GM19043 (cell line): ENCODE results near the gene LRRC8E.
A peak's percentile ranks its signal among the peaks of the same experiment; 100 is the strongest.
"Not testable (repeated sequence)": the region's sequence is repeated elsewhere in the genome, so short reads cannot be mapped to it uniquely, and the experiment has no call there.

Source experiments
- ATAC-seq: cut with Tn5 transposase; IDR thresholded peaks from one replicate; pipeline ENCODE4 v1.9.1; 2021; ENCODE audit warnings: low read depth; ENCODE audit not compliant: unreplicated experiment

The LRRC8E gene

DNA sequence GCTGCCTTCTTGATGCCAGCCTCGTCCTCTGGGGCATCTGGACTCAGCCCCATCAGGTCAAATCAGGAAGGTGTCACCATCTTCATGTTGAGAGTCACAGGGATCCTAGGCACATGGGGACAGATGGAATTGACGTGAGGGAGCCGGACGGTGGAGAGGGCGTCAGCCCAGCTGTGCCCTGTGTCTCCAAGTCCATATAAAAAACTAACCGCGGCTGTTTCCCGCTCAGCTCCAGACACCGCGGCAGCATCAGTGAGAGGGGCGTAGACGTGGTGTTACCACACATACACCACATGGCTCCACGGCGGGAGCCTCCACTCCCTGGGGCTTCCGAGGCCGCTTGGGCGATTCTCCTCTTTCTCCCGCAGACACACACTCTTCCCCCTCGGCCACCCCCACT lies 8.5 kb upstream of the LRRC8E start:
- ATAC-seq = no peak

DNA sequence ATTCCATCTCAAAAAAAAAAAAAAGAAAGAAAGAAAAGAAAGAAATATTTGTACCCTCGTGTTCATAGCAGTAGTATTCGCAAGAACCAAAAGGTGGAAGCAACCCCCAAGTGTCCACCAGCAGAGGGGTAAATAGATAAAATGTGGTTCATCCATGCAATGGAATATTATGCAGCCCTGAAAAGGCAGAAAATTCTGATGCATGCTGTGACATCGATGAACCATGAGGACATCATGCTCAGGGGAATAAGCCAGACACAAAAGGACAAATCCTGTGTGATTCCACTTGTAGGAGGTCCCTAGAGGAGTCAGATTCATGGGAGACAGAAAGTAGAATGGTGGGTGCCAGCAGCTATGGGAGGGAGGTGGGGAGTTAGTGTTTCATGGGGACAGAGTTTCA lies 6.4 kb upstream of the LRRC8E start:
- no peak for ATAC-seq

DNA sequence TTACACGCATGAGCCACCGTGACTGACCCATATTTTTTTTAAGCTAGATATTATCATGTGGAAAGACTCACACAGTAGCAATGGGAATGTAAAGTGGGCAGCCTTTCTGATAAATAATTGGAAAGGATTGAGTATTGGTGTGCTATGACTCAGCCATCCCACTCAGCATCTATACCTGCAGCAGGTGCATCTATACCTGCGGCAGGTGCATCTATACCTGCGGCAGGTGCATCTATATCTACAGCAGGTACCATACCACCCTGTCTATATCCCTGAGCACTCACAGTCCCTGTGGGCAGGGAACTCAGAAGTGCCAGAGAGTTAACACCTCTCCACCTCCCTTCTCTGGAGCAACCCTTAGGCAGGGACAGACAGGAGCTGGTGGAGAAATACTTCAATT lies 5.2 kb upstream of the LRRC8E start:
- no peak for ATAC-seq

DNA sequence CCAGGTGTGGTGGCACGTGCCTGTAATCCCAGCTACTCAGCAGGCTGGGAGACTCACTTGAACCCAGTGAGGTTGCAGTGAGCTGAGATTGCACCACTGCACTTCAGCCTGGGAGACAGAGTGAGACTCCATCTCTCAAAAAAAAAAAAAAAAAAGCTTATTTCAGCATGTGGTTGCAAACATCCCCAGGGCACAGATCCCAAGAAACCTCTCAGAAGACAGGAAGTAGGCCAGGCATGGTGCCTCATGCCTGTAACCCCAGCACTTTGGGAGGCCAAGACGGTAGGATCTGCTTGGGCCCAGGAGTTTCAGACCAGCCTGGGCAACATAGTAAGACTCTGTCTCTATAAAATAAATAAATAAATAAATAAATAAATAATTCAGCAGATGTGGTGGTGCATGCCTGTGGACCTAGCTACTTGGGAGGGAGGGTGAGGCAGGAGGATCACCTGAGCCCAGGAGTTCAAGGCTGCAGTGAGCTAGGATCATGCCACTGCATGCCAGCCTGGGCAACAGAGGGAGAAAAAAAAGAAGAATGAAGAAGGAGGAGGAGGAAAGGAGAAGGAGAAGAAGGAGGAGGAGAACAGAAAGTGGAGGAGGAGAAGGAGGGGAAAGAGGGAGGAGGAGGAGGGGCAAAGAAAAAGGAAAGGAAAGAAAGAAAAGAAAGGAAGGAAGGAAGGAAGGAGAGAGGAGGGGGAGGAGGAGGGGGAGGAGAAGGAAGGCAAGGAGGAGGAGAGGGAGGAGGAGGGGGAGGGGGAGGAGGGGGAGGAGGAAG lies 4.3 kb upstream of the LRRC8E start:
- ATAC-seq = no peak

DNA sequence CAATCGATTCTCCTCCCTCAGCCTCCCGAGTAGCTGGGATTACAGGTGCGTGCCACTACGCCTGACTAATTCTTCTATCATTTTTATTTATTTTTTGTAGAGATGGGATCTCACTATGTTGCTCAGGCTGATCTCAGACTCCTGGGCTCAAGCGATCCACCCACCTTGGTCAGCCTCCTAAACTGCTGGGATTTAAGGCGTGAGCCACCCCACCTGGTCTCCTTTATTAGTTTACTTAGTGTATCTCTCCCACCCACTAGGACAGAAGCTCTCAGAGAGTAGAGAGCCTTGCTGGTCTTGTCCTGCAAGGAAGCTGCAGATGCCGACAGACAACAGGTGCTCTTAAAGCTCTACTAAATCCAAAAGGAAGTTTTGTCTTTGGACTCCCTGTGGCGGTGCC lies 2.5 kb upstream of the LRRC8E start:
- no peak for ATAC-seq

DNA sequence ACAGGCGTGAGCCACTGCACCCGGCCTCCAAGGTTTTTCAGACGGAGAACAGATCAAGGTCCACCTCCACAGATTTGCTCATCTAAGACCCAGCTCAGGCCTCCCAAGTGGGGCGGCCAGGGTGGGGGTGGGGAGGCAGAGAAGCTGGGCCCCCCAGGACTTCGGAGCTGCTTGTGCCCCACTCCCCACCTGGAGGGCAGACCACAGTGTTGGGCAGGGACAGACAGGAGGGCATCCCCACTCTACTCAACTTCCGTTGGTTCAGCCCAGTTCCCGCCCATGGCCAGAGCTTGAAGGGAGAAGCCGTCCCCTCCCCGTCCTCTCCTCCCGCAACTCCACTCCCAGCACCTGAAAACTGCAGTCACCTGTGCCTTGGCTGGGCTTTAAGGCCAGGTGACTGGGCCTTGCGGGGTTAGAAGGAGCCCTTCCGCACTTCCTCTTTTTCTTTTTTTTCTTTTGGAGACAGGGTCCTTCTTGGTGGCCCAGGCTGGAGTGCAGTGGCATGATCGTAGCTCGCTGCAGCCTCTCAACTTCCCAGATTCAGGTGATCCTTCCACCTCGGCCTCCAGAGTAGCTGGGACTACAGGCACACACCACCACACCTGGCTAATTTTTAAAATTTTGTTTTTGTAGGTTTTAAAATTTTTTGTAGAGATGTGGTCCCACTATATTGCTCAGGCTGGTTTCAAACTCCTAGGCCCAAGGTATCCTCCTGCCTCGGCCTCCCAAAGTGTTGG lies 734 bp upstream of the LRRC8E start:
- ATAC-seq = no peak

DNA sequence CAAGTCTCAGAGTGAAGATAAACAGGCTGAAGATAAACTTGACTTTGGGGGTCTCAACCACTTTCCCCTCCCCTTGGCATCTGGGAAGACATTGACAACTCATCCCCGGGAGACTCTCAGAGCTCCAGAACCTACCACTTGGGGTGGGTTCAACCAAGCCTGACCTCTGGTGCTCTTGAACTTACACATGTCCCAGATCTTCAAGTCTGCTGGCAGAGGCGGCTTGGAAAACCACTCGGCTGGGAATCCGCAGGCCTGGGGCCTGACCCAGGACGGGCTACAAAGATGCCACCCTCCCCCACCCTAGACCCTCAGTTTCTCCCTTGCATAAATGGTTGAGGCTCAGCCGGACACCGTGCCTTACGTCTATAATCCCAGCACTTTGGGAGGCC lies 512 bp downstream of the LRRC8E start:
- ATAC-seq = no peak

DNA sequence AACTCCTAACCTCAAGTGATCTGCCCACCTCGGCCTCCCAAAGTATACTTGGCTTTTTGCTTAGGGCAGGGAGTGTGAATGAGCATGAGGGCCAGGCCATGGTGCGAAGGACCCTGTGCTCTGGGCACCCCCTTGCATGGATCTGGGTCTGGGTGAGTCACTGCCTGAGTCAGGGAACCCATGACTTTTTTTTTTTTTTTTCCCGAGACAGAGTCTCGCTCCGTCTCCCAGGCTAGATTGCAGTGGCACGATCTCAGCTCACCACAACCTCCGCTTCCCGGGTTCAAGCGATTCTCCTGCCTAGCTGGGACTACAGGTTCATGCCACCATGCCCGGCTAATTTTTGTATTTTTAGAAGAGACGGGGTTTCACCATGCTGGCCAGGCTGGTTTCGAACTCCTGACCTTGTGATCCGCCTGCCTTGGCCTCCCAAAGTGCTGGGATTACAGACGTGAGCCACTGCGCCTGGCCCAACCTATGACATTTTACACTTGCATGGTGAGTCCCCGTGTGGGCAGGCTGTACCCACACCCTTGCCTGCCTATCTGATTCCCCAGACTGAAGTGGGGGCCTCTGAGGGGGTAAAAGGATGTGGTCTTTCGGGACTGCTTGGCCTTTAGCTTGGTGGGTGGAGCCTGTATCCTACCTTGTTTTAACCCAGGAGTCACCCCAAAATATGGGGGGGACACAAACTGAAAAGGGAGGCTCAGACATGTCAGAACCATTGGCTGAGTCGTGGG lies 5.2 kb downstream of the LRRC8E start:
- ATAC-seq = not testable (repeated sequence)

DNA sequence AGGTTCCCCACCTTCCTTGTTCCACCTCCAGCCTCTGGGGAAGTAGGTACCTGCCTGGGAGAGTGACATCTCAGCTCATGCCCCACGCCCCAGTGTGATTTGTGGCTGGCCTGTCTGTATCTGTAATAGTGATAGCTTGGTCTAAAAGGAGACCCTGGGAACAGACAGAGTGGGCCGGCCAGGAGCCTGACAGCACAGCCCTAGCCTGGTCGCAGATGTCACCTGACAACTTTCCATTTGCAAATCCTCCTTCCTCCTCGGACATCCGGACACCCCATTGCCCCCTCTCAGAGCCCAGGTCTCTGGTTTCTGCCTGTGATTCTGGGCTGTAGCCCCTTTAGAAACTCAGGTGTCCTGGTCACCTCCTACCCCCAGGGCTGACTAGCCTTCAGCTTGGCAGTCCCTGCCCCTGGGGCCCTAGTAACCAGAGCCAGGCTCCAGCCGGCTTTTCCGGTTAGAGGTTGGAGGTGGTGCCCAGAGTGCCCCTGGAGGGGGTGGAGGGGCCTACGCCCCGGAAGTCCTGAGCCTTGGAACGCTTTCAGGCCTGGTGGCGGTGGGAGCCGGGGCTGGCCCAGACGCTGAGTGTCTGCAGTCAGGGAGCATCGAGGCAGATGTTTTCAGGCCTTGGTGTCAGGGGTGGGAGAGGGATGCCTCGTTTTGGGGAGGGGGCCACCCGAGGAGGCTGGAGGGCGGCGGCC lies 6.5 kb downstream of the LRRC8E start:
- no peak for ATAC-seq

DNA sequence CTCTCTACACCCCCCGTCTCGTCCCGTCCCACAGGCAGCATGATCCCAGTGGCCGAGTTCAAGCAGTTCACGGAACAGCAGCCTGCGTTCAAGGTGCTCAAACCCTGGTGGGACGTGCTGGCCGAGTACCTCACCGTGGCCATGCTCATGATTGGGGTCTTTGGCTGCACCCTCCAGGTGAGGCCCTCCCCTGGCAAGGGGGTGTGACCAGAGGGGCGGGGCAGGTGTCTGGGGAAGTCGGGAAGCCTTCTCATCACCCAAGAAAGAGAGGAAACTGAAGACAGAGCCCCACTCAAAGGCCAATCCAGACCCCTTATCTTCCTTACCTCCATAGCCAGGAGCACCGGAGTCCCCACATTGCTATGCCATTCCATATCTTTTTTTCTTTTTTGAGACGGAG lies 7.3 kb downstream of the LRRC8E start:
- no peak for ATAC-seq

DNA sequence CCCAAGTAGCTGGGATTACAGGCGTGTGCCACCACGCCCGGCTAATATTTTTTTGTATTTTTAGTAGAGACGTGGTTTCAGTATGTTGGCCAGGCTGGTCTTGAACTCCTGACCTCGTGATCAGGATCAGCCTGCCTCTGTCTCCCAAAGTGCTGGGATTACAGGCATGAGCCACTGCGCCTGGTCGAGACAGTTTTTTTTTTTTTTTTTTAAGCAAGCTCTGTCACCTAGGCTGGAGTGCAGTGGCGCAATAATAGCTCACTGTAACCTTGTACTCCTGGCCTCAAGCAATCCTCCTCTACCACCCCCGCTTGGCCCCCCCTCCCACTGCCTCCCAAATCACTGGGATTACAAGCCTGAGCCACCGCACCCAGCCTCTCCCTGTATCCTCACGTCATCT lies 9.0 kb downstream of the LRRC8E start:
- no peak for ATAC-seq

DNA sequence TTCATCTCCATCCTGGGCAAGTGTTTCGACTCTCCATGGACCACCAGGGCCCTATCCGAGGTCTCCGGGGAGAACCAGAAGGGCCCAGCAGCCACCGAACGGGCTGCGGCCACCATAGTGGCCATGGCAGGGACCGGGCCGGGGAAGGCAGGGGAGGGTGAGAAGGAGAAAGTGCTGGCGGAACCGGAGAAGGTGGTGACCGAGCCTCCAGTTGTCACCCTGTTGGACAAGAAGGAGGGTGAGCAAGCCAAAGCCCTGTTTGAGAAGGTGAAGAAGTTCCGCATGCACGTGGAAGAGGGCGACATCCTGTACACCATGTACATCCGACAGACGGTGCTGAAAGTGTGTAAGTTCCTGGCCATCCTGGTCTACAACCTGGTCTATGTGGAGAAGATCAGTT lies 10.7 kb downstream of the LRRC8E start:
- ATAC-seq = no peak

DNA sequence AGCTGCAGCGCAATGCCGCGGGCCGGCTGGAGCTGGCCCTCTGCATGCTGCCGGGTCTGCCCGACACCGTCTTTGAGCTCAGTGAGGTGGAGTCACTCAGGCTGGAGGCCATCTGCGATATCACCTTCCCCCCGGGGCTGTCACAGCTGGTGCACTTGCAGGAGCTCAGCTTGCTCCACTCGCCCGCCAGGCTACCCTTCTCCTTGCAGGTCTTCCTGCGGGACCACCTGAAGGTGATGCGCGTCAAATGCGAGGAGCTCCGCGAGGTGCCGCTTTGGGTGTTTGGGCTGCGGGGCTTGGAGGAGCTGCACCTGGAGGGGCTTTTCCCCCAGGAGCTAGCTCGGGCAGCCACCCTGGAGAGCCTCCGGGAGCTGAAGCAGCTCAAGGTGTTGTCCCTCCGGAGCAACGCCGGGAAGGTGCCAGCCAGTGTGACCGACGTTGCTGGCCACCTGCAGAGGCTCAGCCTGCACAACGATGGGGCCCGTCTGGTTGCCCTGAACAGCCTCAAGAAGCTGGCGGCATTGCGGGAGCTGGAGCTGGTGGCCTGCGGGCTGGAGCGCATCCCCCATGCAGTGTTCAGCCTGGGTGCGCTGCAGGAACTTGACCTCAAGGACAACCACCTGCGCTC lies 11.6 kb downstream of the LRRC8E start:
- ATAC-seq = no peak

DNA sequence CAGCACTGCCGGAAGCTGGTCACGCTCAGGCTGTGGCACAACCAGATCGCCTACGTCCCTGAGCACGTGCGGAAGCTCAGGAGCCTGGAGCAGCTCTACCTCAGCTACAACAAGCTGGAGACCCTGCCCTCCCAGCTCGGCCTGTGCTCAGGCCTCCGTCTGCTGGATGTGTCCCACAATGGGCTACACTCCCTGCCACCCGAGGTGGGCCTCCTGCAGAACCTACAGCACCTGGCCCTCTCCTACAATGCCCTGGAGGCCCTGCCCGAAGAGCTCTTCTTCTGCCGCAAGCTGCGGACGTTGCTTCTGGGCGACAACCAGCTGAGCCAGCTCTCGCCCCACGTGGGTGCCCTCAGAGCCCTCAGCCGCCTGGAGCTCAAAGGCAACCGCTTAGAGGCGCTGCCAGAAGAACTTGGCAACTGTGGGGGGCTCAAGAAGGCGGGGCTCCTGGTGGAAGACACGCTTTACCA lies 12.1 kb downstream of the LRRC8E start:
- no peak for ATAC-seq

DNA sequence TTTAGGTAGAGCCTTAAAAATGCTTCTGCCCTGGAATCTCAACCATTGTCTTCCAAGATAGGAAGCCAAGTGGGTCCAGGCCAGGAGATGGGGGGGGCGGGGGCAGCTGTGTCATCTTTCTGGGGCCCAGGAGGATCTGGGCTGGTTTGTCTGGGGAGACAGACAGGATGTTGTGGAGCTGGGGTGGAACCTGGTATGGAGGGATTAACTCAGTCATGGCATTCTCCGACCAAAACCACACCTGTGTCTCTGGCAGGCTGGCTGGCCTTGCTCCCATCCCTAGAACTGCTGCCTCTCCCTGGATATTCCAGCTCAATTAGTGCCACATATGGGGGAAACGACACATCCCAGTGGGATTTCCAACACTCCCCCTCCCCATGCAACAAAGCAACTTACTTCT lies 12.6 kb downstream of the LRRC8E start:
- ATAC-seq = no peak

DNA sequence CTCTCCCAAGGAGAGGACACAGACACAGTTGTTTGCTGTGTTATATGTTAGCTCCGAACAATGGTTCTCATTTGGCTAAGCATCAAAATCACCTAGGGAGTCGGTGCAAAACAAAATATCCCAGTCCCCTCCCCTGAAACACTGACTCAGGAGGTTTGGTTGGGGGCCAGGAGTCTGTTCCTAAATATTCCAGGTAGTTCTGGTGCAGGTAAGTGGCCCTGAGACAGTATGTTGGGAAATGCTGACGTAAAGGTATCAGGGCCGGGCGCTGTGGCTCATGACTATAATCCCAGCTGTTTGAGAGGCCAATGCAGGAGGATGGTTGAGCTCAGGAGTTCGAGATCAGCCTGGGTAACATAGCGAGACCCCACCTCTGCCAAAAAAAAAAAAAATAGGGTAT lies 13.0 kb downstream of the LRRC8E start:
- no peak for ATAC-seq

DNA sequence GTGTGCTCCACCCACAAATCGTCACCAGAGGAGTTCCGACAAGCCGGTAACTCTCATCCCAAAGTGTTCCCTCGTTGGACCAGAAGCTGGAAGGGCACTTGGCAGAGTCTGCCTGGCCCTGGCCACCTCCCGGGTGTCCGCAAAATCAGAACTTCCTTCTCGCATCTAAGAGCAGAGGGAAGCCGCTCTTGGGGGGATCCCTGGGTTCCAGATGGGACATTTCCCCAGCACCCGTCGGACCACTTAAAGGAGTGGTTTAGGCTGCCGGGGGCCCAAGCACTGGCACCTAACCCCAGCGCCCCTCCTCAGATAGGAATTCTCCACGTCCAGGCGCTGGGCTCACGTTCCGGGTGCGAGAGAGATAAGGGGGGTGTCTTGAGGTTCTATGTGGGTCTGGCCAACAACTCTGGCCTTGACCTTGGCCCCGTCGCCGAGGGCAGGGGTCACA lies 14.5 kb downstream of the LRRC8E start:
- ATAC-seq = no peak

DNA sequence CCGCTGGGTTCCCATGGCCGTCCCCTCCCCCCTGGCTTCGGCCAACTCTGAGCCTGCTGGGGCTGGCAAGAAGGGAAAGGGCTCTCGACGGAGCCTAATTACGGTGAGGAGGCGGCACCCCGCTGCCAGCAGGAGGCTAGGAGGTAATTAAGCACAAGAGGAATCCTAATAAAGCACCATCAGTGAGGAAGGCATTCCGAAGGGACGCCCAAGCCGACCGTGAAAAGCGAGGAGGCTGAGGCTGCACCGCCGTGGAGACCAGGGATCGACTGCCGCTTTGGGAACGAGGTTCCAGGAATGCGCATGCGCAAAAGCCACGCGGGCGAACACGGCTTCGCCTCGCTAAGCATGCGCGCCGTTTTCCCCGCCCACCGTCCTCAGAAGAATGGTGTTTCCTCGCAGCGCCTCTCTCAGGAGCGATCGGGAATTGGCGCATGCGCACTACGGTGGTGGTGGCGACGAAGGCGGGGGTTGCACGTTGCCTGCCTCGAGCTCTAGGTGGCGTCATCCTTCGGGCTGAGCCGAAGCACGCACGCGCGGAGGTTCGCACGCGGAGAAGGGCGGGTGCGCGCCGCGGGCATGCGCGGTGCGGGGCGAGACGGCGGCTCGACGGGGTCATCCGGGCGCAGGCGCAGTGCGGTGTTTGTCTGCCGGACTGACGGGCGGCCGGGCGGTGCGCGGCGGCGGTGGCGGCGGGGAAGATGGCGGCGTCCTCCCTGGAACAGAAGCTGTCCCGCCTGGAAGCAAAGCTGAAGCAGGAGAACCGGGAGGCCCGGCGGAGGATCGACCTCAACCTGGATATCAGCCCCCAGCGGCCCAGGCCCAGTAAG lies 15.1 kb downstream of the LRRC8E start, which contains the start of gene MAP2K7:
TSS of gene MAP2K7 (plus strand) at position 634 of the 830 bp plus-strand sequence. CDS start at position 702, 68 bp downstream.
- peak; percentile 77 for ATAC-seq
